Tibial artery (tissue), 4 donors: ENCODE measurements around the gene BAZ2B.

ENCODE experiments used
- DNase-seq, 2 donors: peaks; one replicate each; pipeline ENCODE4 v3.0.0-alpha.2; 2019
- H3K27ac ChIP-seq, 2 donors: fragments of 200-600 bp; sonication (generic) in 1 of 2; 1 replicate in 1 of 2; 2 replicates in 1 of 2; pipeline ENCODE4 v1.5.1; 2018 to 2019; ENCODE audit warnings: mild to moderate bottlenecking in 1 of 2
- H3K27me3 ChIP-seq, 2 donors: fragments of 200-600 bp; sonication (generic) in 1 of 2; one replicate each; pipeline versions ENCODE4 v1.5.1 to v1.6.0; 2016 to 2019
- H3K36me3 ChIP-seq, 3 donors: fragments of 200-600 bp; sonication (generic) in 2 of 3; one replicate each; pipeline ENCODE4 v1.5.1; 2016 to 2019; ENCODE audit warnings: mild to moderate bottlenecking in 2 of 3
- H3K4me1 ChIP-seq, 4 donors: fragments of 200-600 bp; sonication (generic) in 2 of 4; 1 replicate in 3 of 4; 2 replicates in 1 of 4; pipeline ENCODE4 v1.5.1; 2016 to 2019
- H3K4me3 ChIP-seq, 2 donors: fragments of 200-600 bp; sonication (generic) in 1 of 2; 1 replicate in 1 of 2; 2 replicates in 1 of 2; pipeline ENCODE4 v1.5.1; 2018 to 2019; ENCODE audit warnings: mild to moderate bottlenecking in 2 of 2
- H3K9me3 ChIP-seq, 3 donors: fragments of 200-600 bp; sonication (generic) in 1 of 3; one replicate each; pipeline ENCODE4 v1.5.1; 2016 to 2019
- CTCF ChIP-seq, 2 experiments: fragments of 200-600 bp in 1 of 2; fragments of 450-650 bp in 1 of 2; IDR thresholded peaks; one replicate each; pipeline ENCODE4 v1.5.1; 2017 to 2019; ENCODE audit warnings: antibody characterized with exemption in 2 of 2, mild to moderate bottlenecking in 1 of 2, moderate library complexity in 1 of 2
- intact Hi-C: fragments of 100-400 bp; cut with DNase I; formaldehyde crosslinking; loops from one replicate; pipeline ENCODE4 v1.15.0; 2023; ENCODE audit warnings: low total_unique reads

BAZ2B gene

GRCh38 chr2:159432610-159433009 is 183.7 kb downstream of the BAZ2B start:
- Histone ChIP-seq H3K27me3 (no peaks in the 10 kb centered on the region), H3K4me3 (no peak overlapping the region), H3K9me3 (no peaks in the 10 kb centered on the region), H3K36me3 (peaks cover 30 to 50% (median 45%) of the 10 kb centered on the region in 3 donors), H3K27ac (no peak overlapping the region), H3K4me1 (no peaks in the 10 kb centered on the region)
- intact Hi-C loops: no loop called here
- no peak for DNase-seq
- TF ChIP-seq CTCF (IDR thresholded peaks at IDR 0.05): no peak

- intact Hi-C loops: no loop called here
- no peaks in the 10 kb centered on the region for H3K4me1 ChIP-seq
- peaks cover 0 to 2% (median 0%) of the 10 kb centered on the region in 3 donors for H3K9me3 ChIP-seq
- no peak overlapping the region for H3K27ac ChIP-seq
- H3K36me3 ChIP-seq: peaks cover 24 to 53% (median 44%) of the 10 kb centered on the region in 3 donors
- no peaks in the 10 kb centered on the region for H3K27me3 ChIP-seq
- no peak for DNase-seq
- TF ChIP-seq CTCF (IDR thresholded peaks at IDR 0.05): no peak
- no peak overlapping the region for H3K4me3 ChIP-seq
Measured at GRCh38 chr2:159427048-159427447, 189.3 kb downstream of the BAZ2B start.

GRCh38 chr2:159419403-159419802 is 196.9 kb downstream of the BAZ2B start:
- TF ChIP-seq CTCF (IDR thresholded peaks at IDR 0.05): no peak
- H3K9me3 ChIP-seq: peaks cover 0 to 2% (median 0%) of the 10 kb centered on the region in 3 donors
- no peak overlapping the region for H3K27ac ChIP-seq
- H3K27me3 ChIP-seq: no peaks in the 10 kb centered on the region
- intact Hi-C loops: no loop called here
- peaks cover 5 to 10% (median 10%) of the 10 kb centered on the region in 3 donors for H3K36me3 ChIP-seq
- no peaks in the 10 kb centered on the region for H3K4me1 ChIP-seq
- H3K4me3 ChIP-seq: no peak overlapping the region
- no peak for DNase-seq

GRCh38 chr2:159411460-159411859 is 204.9 kb downstream of the BAZ2B start:
- Histone ChIP-seq H3K36me3 (peaks cover 16 to 60% (median 24%) of the 10 kb centered on the region in 3 donors), H3K9me3 (no peaks in the 10 kb centered on the region), H3K27ac (no peak overlapping the region), H3K4me1 (no peaks in the 10 kb centered on the region), H3K4me3 (no peak overlapping the region), H3K27me3 (no peaks in the 10 kb centered on the region)
- DNase-seq: no peak
- TF ChIP-seq CTCF (IDR thresholded peaks at IDR 0.05): no peak
- intact Hi-C loops: no loop called here

- Histone ChIP-seq H3K4me3 (no peak overlapping the region), H3K4me1 (no peaks in the 10 kb centered on the region), H3K9me3 (no peaks in the 10 kb centered on the region), H3K27me3 (no peaks in the 10 kb centered on the region), H3K27ac (no peak overlapping the region), H3K36me3 (peaks cover 16 to 67% (median 24%) of the 10 kb centered on the region in 3 donors)
- intact Hi-C loops: no loop called here
- DNase-seq: no peak
- TF ChIP-seq CTCF (IDR thresholded peaks at IDR 0.05): no peak
Measured at GRCh38 chr2:159410276-159410675, 206.1 kb downstream of the BAZ2B start.
